Esophagus (tissue), 2 donors: ENCODE measurements around the gene TRIP4. TPM values are rescaled to one million over a fixed set of nuclear protein-coding genes. Genes with fewer than 3 reads are reported as not detected.

ENCODE experiments used
- H3K27ac ChIP-seq, 2 donors: one replicate each; pipeline ENCODE4 v1.5.1; 2013; ENCODE audit warnings: low read depth in 2 of 2, mild to moderate bottlenecking in 2 of 2, inconsistent platforms in 1 of 2, low read length in 1 of 2, moderate library complexity in 1 of 2
- H3K27me3 ChIP-seq, 2 donors: one replicate each; pipeline ENCODE4 v1.6.1; 2013; ENCODE audit warnings: low read length in 2 of 2, control low read depth in 1 of 2, mild to moderate bottlenecking in 1 of 2; ENCODE audit not compliant: insufficient read depth in 2 of 2, control insufficient read depth in 1 of 2
- H3K36me3 ChIP-seq, 2 donors: one replicate each; pipeline ENCODE4 v1.6.1; 2013; ENCODE audit warnings: low read length in 1 of 2; ENCODE audit not compliant: control insufficient read depth in 2 of 2, insufficient read depth in 2 of 2
- H3K4me1 ChIP-seq, 2 donors: one replicate each; pipeline ENCODE4 v1.6.1; 2013; ENCODE audit warnings: low read length in 1 of 2; ENCODE audit not compliant: control insufficient read depth in 2 of 2, insufficient read depth in 2 of 2
- H3K4me3 ChIP-seq, 2 donors: one replicate each; pipeline ENCODE4 v1.5.1; 2013; ENCODE audit warnings: low read length in 2 of 2, mild to moderate bottlenecking in 2 of 2, low read depth in 1 of 2, moderate library complexity in 1 of 2
- H3K9me3 ChIP-seq, 2 donors: one replicate each; pipeline ENCODE4 v1.6.1; 2013; ENCODE audit warnings: mild to moderate bottlenecking in 2 of 2, low read depth in 1 of 2, low read length in 1 of 2, moderate library complexity in 1 of 2; ENCODE audit not compliant: control insufficient read depth in 2 of 2, insufficient read depth in 1 of 2
- WGBS, 2 donors: extraction: QIAGEN DNeasy Blood & Tissue Kit; methylation state at CpG; one replicate each; pipeline ENCODE4 v1.1.7; 2013; 5-methylcytosine and 5-hydroxymethylcytosine counted together
- polyA plus RNA-seq, 2 donors: library from polyadenylated mRNA; stranded (reverse); fragments of 200-250 nt; gene quantifications; one replicate each; pipeline ENCODE4 v1.2.3, GENCODE V29; 2013
- donor health status: healthy with polysubstance abuse.
- donor health status: Bipolar disorder and iron deficiency.

The TRIP4 gene
- polyA plus RNA-seq, 2 donors = 14.7 to 19.2 TPM

DNA sequence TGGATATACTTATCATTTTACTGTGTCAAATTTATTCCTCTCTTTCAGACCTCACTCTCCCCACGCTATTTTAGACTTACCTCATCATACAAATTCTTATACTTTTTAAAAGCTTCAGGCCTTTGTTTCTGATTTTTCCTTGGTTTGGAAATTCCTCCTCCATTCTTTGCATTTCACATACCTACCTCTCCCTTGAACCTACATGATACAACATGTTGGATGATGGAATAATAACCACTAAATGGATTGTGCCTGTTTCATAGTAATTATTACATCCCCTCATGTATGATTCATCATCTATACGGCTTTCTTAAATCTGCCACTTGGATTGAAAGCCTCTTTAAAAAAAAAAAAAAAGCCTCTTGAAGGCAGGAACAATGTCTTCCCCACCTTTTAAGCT, 24.6 kb downstream of the TRIP4 start:
- 55 to 65% methylated on average over 2 of the region's 2 CpGs for WGBS, 2 donors
- Histone ChIP-seq H3K27me3 (no peaks in the 10 kb centered on the region), H3K27ac (no peak overlapping the region), H3K36me3 (peaks cover 0 to 4% of the 10 kb centered on the region in 2 donors), H3K4me3 (no peak overlapping the region), H3K4me1 (no peaks in the 10 kb centered on the region), H3K9me3 (no peaks in the 10 kb centered on the region)

DNA sequence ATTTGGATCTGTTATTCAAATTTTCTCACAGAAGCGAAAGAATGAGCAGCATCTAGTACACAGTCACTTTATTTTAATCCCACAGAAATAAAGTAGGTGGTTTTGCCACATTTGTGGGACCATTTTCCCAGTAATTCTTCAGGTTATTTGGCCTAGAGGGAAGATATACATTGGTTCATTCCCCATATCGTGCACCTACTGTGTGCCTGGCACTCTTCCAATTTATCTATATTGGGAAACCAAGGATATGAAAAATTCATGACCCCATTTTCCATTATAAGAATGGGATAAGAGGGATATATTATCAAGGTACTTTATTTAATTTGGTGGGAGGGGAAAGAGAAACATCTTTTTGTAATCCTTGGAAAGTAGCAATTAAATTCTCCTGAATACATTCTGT, 35.1 kb downstream of the TRIP4 start:
- Histone ChIP-seq H3K27me3 (no peaks in the 10 kb centered on the region), H3K27ac (no peak overlapping the region), H3K36me3 (peaks cover 0 to 7% of the 10 kb centered on the region in 2 donors), H3K4me3 (no peak overlapping the region), H3K4me1 (no peaks in the 10 kb centered on the region), H3K9me3 (no peaks in the 10 kb centered on the region)
- WGBS, 2 donors = 86 to 88% methylated on average over 2 of the region's 2 CpGs

DNA sequence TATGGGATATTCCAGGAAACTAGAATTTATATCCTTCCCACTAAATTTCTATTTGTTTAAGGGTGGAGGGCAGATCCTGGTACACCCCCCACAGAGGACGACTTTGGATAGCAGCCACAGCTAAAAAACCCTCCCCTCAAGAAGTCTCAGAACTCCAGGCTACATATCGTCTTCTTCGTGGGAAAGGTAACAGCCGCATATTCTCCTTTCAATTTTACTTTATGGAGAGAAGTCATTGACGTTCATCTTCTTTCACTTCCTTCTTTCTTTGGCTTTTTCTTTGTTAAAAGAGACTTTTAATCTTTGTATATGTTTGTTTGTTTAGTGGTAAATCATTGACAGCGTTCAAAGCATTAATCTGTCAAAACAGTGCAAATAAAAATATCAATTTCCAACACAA, 36.3 kb downstream of the TRIP4 start:
- no peak overlapping the region for H3K27ac ChIP-seq
- peaks cover 0 to 4% of the 10 kb centered on the region in 2 donors for H3K36me3 ChIP-seq
- no peaks in the 10 kb centered on the region for H3K9me3 ChIP-seq
- H3K4me3 ChIP-seq = no peak overlapping the region
- WGBS, 2 donors = 65 to 80% methylated on average over 6 of the region's 6 CpGs
- H3K27me3 ChIP-seq = no peaks in the 10 kb centered on the region
- H3K4me1 ChIP-seq = no peaks in the 10 kb centered on the region

DNA sequence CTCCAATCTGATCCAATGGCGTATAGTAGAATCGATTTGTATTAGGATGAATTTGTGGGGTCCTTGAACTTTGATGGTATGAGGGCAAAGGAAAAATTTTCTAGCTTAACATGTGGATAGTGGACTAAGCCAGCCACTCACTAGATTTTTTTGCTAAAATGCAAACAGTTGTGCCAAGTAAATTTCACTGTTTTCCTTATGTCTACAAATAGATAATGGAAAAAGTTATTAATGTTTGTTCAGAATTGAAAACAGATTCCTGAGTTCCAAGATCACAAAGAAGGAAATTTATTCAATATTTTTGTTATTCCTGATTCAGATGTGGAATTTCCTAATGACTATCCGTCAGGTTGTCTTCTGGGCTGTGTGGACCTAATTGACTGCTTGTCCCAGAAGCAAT, 37.6 kb downstream of the TRIP4 start:
- Histone ChIP-seq H3K27me3 (no peaks in the 10 kb centered on the region), H3K9me3 (no peaks in the 10 kb centered on the region), H3K4me1 (no peaks in the 10 kb centered on the region), H3K4me3 (no peak overlapping the region), H3K27ac (no peak overlapping the region), H3K36me3 (peaks cover 0 to 4% of the 10 kb centered on the region in 2 donors)
- WGBS, 2 donors = 82 to 88% methylated on average over 3 of the region's 3 CpGs

DNA sequence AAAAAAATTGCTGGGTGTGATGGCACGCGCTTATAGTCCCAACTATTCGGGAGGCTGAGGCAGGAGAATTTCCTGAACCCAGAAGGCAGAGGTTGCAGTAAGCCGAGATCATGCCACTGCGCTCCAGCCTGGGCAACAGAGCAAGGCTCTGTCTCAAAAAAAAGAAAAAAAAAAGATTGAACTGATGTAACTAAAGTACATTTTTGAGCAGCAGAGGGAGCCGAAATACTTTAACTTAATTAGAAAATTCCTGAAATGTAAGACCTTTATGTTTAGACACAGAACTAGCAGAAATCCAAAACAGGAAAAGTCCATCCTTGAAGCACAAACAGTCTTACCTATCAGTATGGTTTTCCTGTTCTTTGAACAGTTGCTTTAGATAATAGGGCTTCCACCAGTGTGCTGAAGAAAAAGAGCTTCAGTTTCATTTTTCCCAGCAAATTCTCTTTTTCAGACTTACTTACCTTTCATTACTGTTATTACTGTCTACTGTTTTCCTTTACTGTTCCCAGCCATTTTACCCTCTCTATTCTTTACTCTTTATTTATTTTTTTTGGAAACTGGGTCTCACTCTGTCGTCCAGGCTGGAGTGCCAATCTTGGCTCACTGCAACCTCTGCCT, 39.3 kb downstream of the TRIP4 start:
- H3K4me3 ChIP-seq = no peak overlapping the region
- H3K9me3 ChIP-seq = no peaks in the 10 kb centered on the region
- no peaks in the 10 kb centered on the region for H3K27me3 ChIP-seq
- no peaks in the 10 kb centered on the region for H3K36me3 ChIP-seq
- 78 to 79% methylated on average over 7 of the region's 7 CpGs for WGBS, 2 donors
- no peaks in the 10 kb centered on the region for H3K4me1 ChIP-seq
- no peak overlapping the region for H3K27ac ChIP-seq

DNA sequence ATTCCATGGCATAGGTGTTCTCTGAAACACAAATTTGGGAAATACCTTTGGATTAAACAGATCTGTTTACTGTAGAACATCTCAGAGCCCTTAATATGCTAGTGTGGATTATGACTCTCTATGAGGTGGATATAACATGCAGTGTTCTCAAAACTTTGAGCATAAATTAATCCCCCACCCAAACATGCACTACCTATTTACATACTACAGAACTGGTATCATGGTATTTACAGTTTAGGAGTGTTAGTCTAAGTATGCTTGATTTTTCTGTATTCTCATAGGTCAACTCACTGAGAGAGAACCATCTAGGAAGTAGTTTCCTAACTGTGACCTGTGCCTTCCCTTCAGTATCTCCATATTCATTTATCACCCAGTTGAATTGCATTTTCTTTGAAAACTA, 41.8 kb downstream of the TRIP4 start:
- H3K27me3 ChIP-seq = no peaks in the 10 kb centered on the region
- H3K4me3 ChIP-seq = no peak overlapping the region
- H3K4me1 ChIP-seq = no peaks in the 10 kb centered on the region
- no peak overlapping the region for H3K27ac ChIP-seq
- H3K9me3 ChIP-seq = no peaks in the 10 kb centered on the region
- H3K36me3 ChIP-seq = no peaks in the 10 kb centered on the region

DNA sequence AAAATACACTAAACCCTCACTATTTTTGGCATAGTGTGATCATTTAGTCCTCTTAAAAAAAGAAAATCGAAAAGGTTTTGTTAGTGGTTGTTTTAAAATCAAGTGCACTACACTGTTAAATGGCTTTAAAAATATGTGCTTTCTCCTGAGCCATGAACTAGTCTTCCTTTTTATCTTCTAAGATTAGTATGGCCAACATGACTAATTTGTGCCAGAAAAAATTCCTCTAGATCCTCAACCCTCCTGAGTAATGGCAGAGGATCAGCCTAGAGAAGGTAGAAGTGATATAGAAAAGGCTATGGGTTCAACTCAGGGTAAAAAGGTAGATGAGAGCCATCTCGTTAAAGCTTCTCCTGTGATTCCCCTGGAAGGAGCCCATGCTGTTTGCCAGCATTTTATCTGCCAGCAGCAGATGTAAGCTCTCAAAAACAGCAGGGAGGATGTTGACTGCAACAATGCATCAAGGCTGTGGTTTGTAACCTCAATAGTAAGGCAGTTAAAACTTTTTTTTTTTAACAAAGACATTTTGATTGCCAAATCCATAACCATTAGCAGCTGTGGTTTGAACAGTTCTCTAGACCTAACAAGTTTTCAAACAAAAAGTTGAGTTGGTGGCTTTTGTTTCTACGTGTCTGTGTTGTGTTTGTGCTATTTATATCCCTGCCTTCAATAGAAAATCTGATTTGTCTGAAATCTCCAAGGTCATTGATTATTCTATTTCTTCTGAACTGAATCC, 42.5 kb downstream of the TRIP4 start:
- no peaks in the 10 kb centered on the region for H3K9me3 ChIP-seq
- H3K27ac ChIP-seq = no peak overlapping the region
- no peak overlapping the region for H3K4me3 ChIP-seq
- 18 to 23% methylated on average over 3 of the region's 3 CpGs for WGBS, 2 donors
- no peaks in the 10 kb centered on the region for H3K36me3 ChIP-seq
- H3K27me3 ChIP-seq = no peaks in the 10 kb centered on the region
- no peaks in the 10 kb centered on the region for H3K4me1 ChIP-seq

DNA sequence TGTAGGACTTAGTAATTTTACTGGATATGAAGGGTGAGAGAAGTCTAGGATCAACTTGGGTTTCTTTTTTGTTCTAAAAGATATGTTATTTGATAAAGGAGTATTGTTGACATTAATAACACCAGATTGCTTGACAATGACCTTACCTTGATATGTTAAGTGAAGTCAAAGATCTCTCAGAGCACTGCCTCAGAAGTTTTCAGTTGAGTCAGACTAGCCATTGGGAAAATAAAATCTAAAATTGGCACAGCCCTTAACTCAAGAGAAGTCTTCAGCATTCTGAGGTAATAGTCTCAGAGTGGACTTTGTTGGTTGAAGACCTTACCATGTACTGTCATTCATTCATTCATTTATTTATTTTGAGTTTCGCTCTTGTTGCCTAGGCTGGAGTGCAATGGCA, 50.3 kb downstream of the TRIP4 start:
- Histone ChIP-seq H3K27me3 (no peaks in the 10 kb centered on the region), H3K9me3 (no peaks in the 10 kb centered on the region), H3K4me3 (no peak overlapping the region), H3K36me3 (no peaks in the 10 kb centered on the region), H3K4me1 (no peaks in the 10 kb centered on the region), H3K27ac (no peak overlapping the region)
- 95 to 98% methylated on average over 1 of the region's 1 CpG for WGBS, 2 donors

DNA sequence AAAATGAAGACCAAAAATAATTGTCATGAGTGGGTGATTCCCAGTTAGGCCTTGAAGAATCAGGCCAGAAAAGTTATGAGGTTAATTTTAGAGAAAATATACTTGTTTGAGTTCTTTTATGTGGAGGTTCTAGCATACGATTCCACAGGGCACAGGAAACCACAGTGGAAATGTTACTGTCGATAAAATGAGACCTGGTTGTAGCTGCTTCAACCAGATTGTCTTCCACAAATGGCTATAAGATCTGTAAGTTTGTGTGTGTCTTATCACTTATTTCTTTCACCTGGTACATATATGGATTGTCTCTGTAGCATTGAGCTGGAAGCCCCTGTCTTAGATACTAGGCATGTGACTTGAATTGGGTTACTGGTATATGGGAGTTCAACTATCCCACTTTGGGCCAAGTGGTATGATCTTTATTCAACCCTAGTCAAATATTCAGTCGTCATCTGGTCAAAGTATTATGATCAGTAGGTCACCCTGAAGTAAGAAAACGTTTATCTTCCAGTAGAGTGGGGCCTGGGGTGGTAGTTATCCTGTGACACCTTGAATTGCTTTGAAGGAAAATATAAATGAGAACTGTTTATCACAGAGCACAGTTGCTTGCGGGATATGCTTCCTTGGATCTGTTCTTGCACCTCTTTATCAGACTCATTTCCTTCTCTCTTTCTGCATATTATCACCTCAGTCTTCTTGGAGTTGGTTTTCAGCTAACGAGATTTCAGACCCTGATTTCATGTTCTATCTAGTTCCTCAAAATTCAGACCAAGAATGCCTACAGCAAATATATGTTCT, 51.2 kb downstream of the TRIP4 start:
- Histone ChIP-seq H3K27me3 (no peaks in the 10 kb centered on the region), H3K27ac (no peak overlapping the region), H3K4me1 (no peaks in the 10 kb centered on the region), H3K4me3 (no peak overlapping the region), H3K36me3 (no peaks in the 10 kb centered on the region), H3K9me3 (no peaks in the 10 kb centered on the region)
- WGBS, 2 donors = 79 to 81% methylated on average over 6 of the region's 6 CpGs
